Prostate gland (tissue), 2 donors: ENCODE data around the gene ASB7.

Experiments
- CTCF ChIP-seq, 4 experiments: fragments of 200-600 bp in 2 of 4; fragments of 450-650 bp in 2 of 4; sonication (generic) in 2 of 4; IDR thresholded peaks; 1 replicate in 3 of 4; 2 replicates in 1 of 4; pipeline ENCODE4 v1.5.1; 2016 to 2019; ENCODE audit warnings: antibody characterized with exemption in 4 of 4, mild to moderate bottlenecking in 2 of 4, moderate library complexity in 2 of 4
- POLR2A ChIP-seq: fragments of 450-650 bp; IDR thresholded peaks from one replicate; pipeline ENCODE4 v1.6.1; 2016; ENCODE audit warnings: antibody characterized with exemption, mild to moderate bottlenecking

DNA sequence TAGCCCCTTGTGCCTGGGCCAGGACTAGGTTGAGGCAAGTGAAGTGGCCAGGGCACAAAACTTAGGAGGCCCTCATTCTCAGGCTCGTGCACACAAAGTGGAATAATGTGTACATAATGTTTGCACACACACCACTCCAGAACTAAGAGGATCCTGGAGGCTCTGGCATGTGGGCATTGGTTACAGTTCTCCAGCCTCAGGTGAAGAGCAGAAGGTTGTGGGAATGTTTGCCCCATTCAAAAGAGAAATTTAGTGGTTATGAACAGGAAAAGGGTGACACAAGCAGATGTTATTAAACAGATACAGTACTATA is 31.3 kb downstream of the ASB7 start:
- TF ChIP-seq CTCF (IDR thresholded peaks at IDR 0.05), result no peak
- no peak for TF ChIP-seq POLR2A
